WTC11 (cell line): Measurements from ENCODE around the gene NAB1.

ENCODE experiments used
- ZNF512 ChIP-seq: sonication (generic); formaldehyde crosslinking; IDR thresholded peaks from 2 replicates; pipeline ENCODE4 v1.8.1; 2022; ENCODE audit warnings: missing genetic modification reagents, borderline replicate concordance
- TF ChIP-seq, protein P1 (sequence below): fragments of 200-600 bp; IDR thresholded peaks from 2 replicates; pipeline ENCODE4 v1.8.0; 2022; ENCODE audit warnings: antibody characterized with exemption

DNA sequence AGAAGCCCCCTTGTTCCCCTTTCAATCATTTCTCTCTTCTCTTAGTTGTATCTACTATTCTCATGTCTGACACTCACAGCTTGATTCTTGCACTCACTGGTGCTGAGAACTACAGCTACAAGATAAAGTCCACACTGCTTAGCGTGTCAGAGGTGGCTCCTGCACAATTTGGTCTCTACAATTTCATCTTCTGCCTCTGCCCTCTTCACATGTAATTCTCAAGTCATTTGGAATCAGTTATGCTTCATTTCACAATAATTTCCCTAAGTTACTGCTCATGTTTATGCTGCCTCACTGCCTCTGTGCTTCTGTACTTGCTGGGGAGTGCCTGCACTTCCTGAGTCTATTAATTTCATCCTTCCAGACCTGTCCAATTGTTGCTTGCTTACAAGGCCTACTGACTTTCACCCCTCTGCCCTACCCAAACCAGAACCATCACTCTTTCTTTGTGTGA, 11.6 kb upstream of the NAB1 start:
- TF ChIP-seq, protein P1, sequence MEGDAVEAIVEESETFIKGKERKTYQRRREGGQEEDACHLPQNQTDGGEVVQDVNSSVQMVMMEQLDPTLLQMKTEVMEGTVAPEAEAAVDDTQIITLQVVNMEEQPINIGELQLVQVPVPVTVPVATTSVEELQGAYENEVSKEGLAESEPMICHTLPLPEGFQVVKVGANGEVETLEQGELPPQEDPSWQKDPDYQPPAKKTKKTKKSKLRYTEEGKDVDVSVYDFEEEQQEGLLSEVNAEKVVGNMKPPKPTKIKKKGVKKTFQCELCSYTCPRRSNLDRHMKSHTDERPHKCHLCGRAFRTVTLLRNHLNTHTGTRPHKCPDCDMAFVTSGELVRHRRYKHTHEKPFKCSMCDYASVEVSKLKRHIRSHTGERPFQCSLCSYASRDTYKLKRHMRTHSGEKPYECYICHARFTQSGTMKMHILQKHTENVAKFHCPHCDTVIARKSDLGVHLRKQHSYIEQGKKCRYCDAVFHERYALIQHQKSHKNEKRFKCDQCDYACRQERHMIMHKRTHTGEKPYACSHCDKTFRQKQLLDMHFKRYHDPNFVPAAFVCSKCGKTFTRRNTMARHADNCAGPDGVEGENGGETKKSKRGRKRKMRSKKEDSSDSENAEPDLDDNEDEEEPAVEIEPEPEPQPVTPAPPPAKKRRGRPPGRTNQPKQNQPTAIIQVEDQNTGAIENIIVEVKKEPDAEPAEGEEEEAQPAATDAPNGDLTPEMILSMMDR: no peak
- TF ChIP-seq ZNF512: no peak
